Measurements from ENCODE around the gene ATAD3B.
A peak's percentile ranks its signal among the peaks of the same experiment; 100 is the strongest.

Gene ATAD3B

GRCh38 chr1:1437904-1438376, 33.6 kb upstream of the ATAD3B start:
- no peak for DNase-seq (ENCODE audit: low read depth)
- H3K4me3 ChIP-seq (ENCODE audit: low read length): no peak overlapping the region
- no peak for TF ChIP-seq CTCF (IDR thresholded peaks at IDR 0.05; ENCODE audit: insufficient read depth, low read depth, low read length, missing control alignments)

- H3K4me3 ChIP-seq (ENCODE audit: low read length): no peak overlapping the region
- TF ChIP-seq CTCF (IDR thresholded peaks at IDR 0.05; ENCODE audit: insufficient read depth, low read depth, low read length, missing control alignments): no peak
- no peak for DNase-seq (ENCODE audit: low read depth)
Observed at GRCh38 chr1:1438531-1439381, 32.8 kb upstream of the ATAD3B start.

GRCh38 chr1:1439546-1440261, 31.9 kb upstream of the ATAD3B start:
- H3K4me3 ChIP-seq (ENCODE audit: low read length): no peak overlapping the region
- TF ChIP-seq CTCF (IDR thresholded peaks at IDR 0.05; ENCODE audit: insufficient read depth, low read depth, low read length, missing control alignments): no peak
- DNase-seq (ENCODE audit: low read depth): no peak

GRCh38 chr1:1440262-1441001, 31.1 kb upstream of the ATAD3B start:
- H3K4me3 ChIP-seq (ENCODE audit: low read length): no peak overlapping the region
- no peak for TF ChIP-seq CTCF (IDR thresholded peaks at IDR 0.05; ENCODE audit: insufficient read depth, low read depth, low read length, missing control alignments)
- DNase-seq (ENCODE audit: low read depth): no peak

- no peak for DNase-seq (ENCODE audit: low read depth)
- no peak overlapping the region for H3K4me3 ChIP-seq (ENCODE audit: low read length)
- peak; percentile 93 for TF ChIP-seq CTCF (IDR thresholded peaks at IDR 0.05; ENCODE audit: insufficient read depth, low read depth, low read length, missing control alignments)
Observed at GRCh38 chr1:1441002-1441888, 30.3 kb upstream of the ATAD3B start.
